ENCODE measurements around the gene NBEA. TPM values are rescaled to one million over a fixed set of nuclear protein-coding genes. Genes with fewer than 3 reads are reported as not detected.

Gene NBEA
- total RNA-seq, 5 donors from 2014 or later (not counting 1 experiment from before 2014, with no cell fraction given): 1.3 to 8.7 (median 3.7) TPM

- no peaks in the 10 kb centered on the region for H3K9me3 ChIP-seq
- no CpG with 5 or more reads among the region's 1 CpG for WGBS (ENCODE audit: insufficient coverage)
- H3K27me3 ChIP-seq (replicated peaks in 1 of 2; ENCODE audit: control insufficient read depth in 2 of 2, extremely low read depth in 1 of 2, insufficient read depth in 2 of 2, low read length in 1 of 2): no peaks in the 10 kb centered on the region
- Mint-ChIP-seq H3K4me3 (no peak overlapping the region), H3K4me1 (no peaks in the 10 kb centered on the region), H3K27me3 (no peaks in the 10 kb centered on the region), H3K36me3 (no peaks in the 10 kb centered on the region), H3K9me3 (no peaks in the 10 kb centered on the region), H3K27ac (no peak overlapping the region)
- POLR2A ChIA-PET: no interaction called here
- H3K4me3 ChIP-seq (ENCODE audit: control insufficient read depth in 1 of 2, extremely low read depth in 1 of 2, low read length in 1 of 2): no peak overlapping the region
- DNase-seq: no peak
- H3K36me3 ChIP-seq (ENCODE audit: control insufficient read depth in 2 of 2, extremely low read depth in 1 of 2, insufficient read depth in 1 of 2, low read length in 1 of 2): no peaks in the 10 kb centered on the region
- no peaks in the 10 kb centered on the region for H3K4me1 ChIP-seq (ENCODE audit: control insufficient read depth in 1 of 2, extremely low read depth in 1 of 2, insufficient read depth in 2 of 2, low read length in 2 of 2)
- ATAC-seq (replicated peaks in 1 of 4): no peak
- CTCF ChIA-PET: no interaction called here
- no peak overlapping the region for H3K27ac ChIP-seq (ENCODE audit: low read length)
Measured at GRCh38 chr13:35565273-35565672, 623.2 kb downstream of the NBEA start.

DNA sequence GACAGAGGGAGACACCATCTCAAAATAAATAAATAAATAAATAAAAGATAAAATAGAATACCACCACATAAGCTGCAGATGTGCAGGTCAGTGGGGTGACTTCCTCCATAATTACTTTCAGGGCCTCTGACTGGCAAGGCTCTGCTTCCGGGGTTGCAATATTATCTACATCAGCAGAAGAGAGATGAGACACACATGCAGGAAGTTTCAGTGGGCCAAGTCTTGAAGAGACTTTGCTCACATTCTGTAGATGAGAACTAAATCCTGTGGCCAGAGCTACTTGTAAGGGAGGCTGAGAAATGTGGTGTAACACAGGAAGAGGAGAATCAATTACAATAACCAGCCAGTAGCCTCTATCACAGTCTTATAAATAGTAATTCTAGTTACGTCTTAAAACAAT, 624.3 kb downstream of the NBEA start:
- Histone ChIP-seq H3K4me3 (ENCODE audit: control insufficient read depth in 1 of 2, extremely low read depth in 1 of 2, low read length in 1 of 2) (no peak overlapping the region), H3K27ac (ENCODE audit: low read length) (no peak overlapping the region), H3K27me3 (replicated peaks in 1 of 2; ENCODE audit: control insufficient read depth in 2 of 2, extremely low read depth in 1 of 2, insufficient read depth in 2 of 2, low read length in 1 of 2) (no peaks in the 10 kb centered on the region), H3K9me3 (no peaks in the 10 kb centered on the region), H3K4me1 (ENCODE audit: control insufficient read depth in 1 of 2, extremely low read depth in 1 of 2, insufficient read depth in 2 of 2, low read length in 2 of 2) (no peaks in the 10 kb centered on the region), H3K36me3 (ENCODE audit: control insufficient read depth in 2 of 2, extremely low read depth in 1 of 2, insufficient read depth in 1 of 2, low read length in 1 of 2) (no peaks in the 10 kb centered on the region)
- Mint-ChIP-seq H3K4me1 (no peaks in the 10 kb centered on the region), H3K27ac (no peak overlapping the region), H3K4me3 (no peak overlapping the region), H3K27me3 (no peaks in the 10 kb centered on the region), H3K36me3 (no peaks in the 10 kb centered on the region), H3K9me3 (no peaks in the 10 kb centered on the region)
- no CpG with 5 or more reads among the region's 2 CpGs for WGBS (ENCODE audit: insufficient coverage)
- POLR2A ChIA-PET: no interaction called here
- CTCF ChIA-PET: no interaction called here
- DNase-seq (no peak), ATAC-seq (replicated peaks in 1 of 4) (no peak)

DNA sequence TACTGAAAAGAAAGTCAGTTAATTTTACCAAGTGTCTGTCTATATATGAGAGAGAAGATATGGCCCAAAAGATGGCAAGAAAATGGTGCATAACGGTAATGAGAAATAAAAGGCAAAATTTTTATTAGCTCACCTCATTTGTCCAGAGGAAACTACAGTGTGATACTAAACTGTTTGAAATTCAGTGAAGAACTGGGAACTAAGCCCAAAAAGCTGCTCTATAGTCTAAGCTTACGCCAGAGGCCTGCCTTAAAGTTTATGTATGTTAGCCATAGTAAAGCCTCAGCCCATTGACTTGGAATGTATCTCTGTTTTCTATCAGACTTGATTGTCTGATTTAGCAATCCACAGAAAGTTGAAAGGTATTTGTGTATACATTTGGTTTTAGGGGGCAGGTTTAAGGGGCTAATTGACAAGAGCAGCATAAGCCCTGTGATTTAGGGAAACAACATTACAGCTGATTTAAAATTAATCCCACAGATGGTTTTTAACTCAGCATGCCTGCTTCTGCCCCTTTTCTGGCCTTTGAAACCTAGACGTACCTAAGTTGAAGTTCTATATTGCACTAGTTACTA, 625.4 kb downstream of the NBEA start:
- ChIA-PET POLR2A (no interaction called here), CTCF (no interaction called here)
- H3K4me1 ChIP-seq (ENCODE audit: control insufficient read depth in 1 of 2, extremely low read depth in 1 of 2, insufficient read depth in 2 of 2, low read length in 2 of 2): no peaks in the 10 kb centered on the region
- no peaks in the 10 kb centered on the region for H3K9me3 ChIP-seq
- no peak overlapping the region for H3K4me3 ChIP-seq (ENCODE audit: control insufficient read depth in 1 of 2, extremely low read depth in 1 of 2, low read length in 1 of 2)
- no peaks in the 10 kb centered on the region for H3K36me3 Mint-ChIP-seq
- no peak overlapping the region for H3K27ac ChIP-seq (ENCODE audit: low read length)
- no peak overlapping the region for H3K4me3 Mint-ChIP-seq
- no peak overlapping the region for H3K27ac Mint-ChIP-seq
- 80% methylated on average over 1 of the region's 3 CpGs for WGBS (ENCODE audit: insufficient coverage)
- ATAC-seq (replicated peaks in 1 of 4): no peak
- H3K36me3 ChIP-seq (ENCODE audit: control insufficient read depth in 2 of 2, extremely low read depth in 1 of 2, insufficient read depth in 1 of 2, low read length in 1 of 2): no peaks in the 10 kb centered on the region
- H3K9me3 Mint-ChIP-seq: no peaks in the 10 kb centered on the region
- H3K27me3 Mint-ChIP-seq: no peaks in the 10 kb centered on the region
- DNase-seq: no peak
- no peaks in the 10 kb centered on the region for H3K27me3 ChIP-seq (replicated peaks in 1 of 2; ENCODE audit: control insufficient read depth in 2 of 2, extremely low read depth in 1 of 2, insufficient read depth in 2 of 2, low read length in 1 of 2)
- no peaks in the 10 kb centered on the region for H3K4me1 Mint-ChIP-seq

- Mint-ChIP-seq H3K4me3 (no peak overlapping the region), H3K27ac (no peak overlapping the region), H3K9me3 (no peaks in the 10 kb centered on the region), H3K4me1 (no peaks in the 10 kb centered on the region), H3K36me3 (no peaks in the 10 kb centered on the region), H3K27me3 (no peaks in the 10 kb centered on the region)
- ChIA-PET POLR2A (no interaction called here), CTCF (no interaction called here)
- no peak for DNase-seq
- H3K27me3 ChIP-seq (replicated peaks in 1 of 2; ENCODE audit: control insufficient read depth in 2 of 2, extremely low read depth in 1 of 2, insufficient read depth in 2 of 2, low read length in 1 of 2): no peaks in the 10 kb centered on the region
- no peak overlapping the region for H3K27ac ChIP-seq (ENCODE audit: low read length)
- ATAC-seq (replicated peaks in 1 of 4): no peak
- no peaks in the 10 kb centered on the region for H3K9me3 ChIP-seq
- H3K4me1 ChIP-seq (ENCODE audit: control insufficient read depth in 1 of 2, extremely low read depth in 1 of 2, insufficient read depth in 2 of 2, low read length in 2 of 2): no peaks in the 10 kb centered on the region
- H3K36me3 ChIP-seq (ENCODE audit: control insufficient read depth in 2 of 2, extremely low read depth in 1 of 2, insufficient read depth in 1 of 2, low read length in 1 of 2): no peaks in the 10 kb centered on the region
- H3K4me3 ChIP-seq (ENCODE audit: control insufficient read depth in 1 of 2, extremely low read depth in 1 of 2, low read length in 1 of 2): no peak overlapping the region
Measured at GRCh38 chr13:35573639-35574038, 631.6 kb downstream of the NBEA start.

DNA sequence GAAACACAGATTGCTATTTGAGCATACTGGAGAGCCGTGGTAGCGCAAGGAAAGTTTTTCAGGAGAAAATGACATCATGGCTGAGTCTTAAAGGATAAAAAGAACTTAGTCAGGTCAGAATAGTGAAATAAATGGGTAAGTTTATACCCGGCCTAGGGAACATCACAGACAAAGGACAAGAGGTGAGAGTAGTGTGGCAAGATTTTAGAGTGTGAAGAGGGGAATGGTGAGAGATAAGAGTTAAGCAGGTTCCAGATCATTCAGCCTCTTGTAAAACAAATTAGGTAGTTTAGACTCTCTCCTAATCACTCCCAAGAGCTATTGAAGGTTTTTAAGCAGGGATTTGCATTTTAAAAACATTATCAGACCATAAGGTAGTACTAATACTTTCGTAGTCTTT, 650.4 kb downstream of the NBEA start:
- H3K9me3 Mint-ChIP-seq: no peaks in the 10 kb centered on the region
- H3K36me3 ChIP-seq (ENCODE audit: control insufficient read depth in 2 of 2, extremely low read depth in 1 of 2, insufficient read depth in 1 of 2, low read length in 1 of 2): no peaks in the 10 kb centered on the region
- H3K27ac Mint-ChIP-seq: no peak overlapping the region
- no peaks in the 10 kb centered on the region for H3K4me1 ChIP-seq (ENCODE audit: control insufficient read depth in 1 of 2, extremely low read depth in 1 of 2, insufficient read depth in 2 of 2, low read length in 2 of 2)
- CTCF ChIA-PET: no interaction called here
- POLR2A ChIA-PET: no interaction called here
- H3K4me1 Mint-ChIP-seq: no peaks in the 10 kb centered on the region
- H3K27me3 ChIP-seq (replicated peaks in 1 of 2; ENCODE audit: control insufficient read depth in 2 of 2, extremely low read depth in 1 of 2, insufficient read depth in 2 of 2, low read length in 1 of 2): no peaks in the 10 kb centered on the region
- 100% methylated on average over 2 of the region's 4 CpGs for WGBS (ENCODE audit: insufficient coverage)
- no peak overlapping the region for H3K4me3 Mint-ChIP-seq
- H3K4me3 ChIP-seq (ENCODE audit: control insufficient read depth in 1 of 2, extremely low read depth in 1 of 2, low read length in 1 of 2): no peak overlapping the region
- no peak for ATAC-seq (replicated peaks in 1 of 4)
- H3K9me3 ChIP-seq: no peaks in the 10 kb centered on the region
- no peak for DNase-seq
- H3K36me3 Mint-ChIP-seq: no peaks in the 10 kb centered on the region
- H3K27me3 Mint-ChIP-seq: no peaks in the 10 kb centered on the region
- H3K27ac ChIP-seq (ENCODE audit: low read length): no peak overlapping the region

GRCh38 chr13:35593651-35594050, 651.6 kb downstream of the NBEA start:
- DNase-seq (no peak), ATAC-seq (replicated peaks in 1 of 4) (no peak)
- H3K27me3 ChIP-seq (replicated peaks in 1 of 2; ENCODE audit: control insufficient read depth in 2 of 2, extremely low read depth in 1 of 2, insufficient read depth in 2 of 2, low read length in 1 of 2): no peaks in the 10 kb centered on the region
- Mint-ChIP-seq H3K27me3 (no peaks in the 10 kb centered on the region), H3K4me1 (no peaks in the 10 kb centered on the region), H3K36me3 (no peaks in the 10 kb centered on the region), H3K4me3 (no peak overlapping the region), H3K27ac (no peak overlapping the region), H3K9me3 (peaks cover 0 to under 1% (median 0%) of the 10 kb centered on the region in 3 donors)
- no peaks in the 10 kb centered on the region for H3K9me3 ChIP-seq
- no peak overlapping the region for H3K27ac ChIP-seq (ENCODE audit: low read length)
- no peak overlapping the region for H3K4me3 ChIP-seq (ENCODE audit: control insufficient read depth in 1 of 2, extremely low read depth in 1 of 2, low read length in 1 of 2)
- no CpG with 5 or more reads among the region's 3 CpGs for WGBS (ENCODE audit: insufficient coverage)
- CTCF ChIA-PET: no interaction called here
- no peaks in the 10 kb centered on the region for H3K4me1 ChIP-seq (ENCODE audit: control insufficient read depth in 1 of 2, extremely low read depth in 1 of 2, insufficient read depth in 2 of 2, low read length in 2 of 2)
- POLR2A ChIA-PET: no interaction called here
- H3K36me3 ChIP-seq (ENCODE audit: control insufficient read depth in 2 of 2, extremely low read depth in 1 of 2, insufficient read depth in 1 of 2, low read length in 1 of 2): no peaks in the 10 kb centered on the region

DNA sequence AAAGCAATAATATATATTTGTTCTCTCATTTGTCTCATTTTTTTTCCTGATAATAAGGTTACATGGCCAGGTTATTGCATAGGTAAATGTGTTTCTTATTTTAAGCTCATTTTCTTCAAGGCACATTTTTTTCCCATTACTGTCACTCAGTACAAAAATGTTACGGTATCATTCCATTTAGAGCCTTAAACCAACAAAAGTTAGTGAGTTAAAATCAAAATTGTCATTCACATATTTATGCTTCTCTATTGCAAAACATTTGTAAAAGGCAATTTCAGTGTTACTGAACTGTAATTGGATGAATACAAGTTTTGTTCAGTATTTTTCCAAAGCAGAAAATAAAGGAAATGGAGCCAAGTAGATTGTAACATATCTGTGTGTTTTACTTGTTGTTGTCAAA, 652.0 kb downstream of the NBEA start:
- Mint-ChIP-seq H3K4me1 (no peaks in the 10 kb centered on the region), H3K27ac (no peak overlapping the region), H3K4me3 (no peak overlapping the region), H3K9me3 (peaks cover 0 to 3% (median 0%) of the 10 kb centered on the region in 3 donors), H3K27me3 (no peaks in the 10 kb centered on the region), H3K36me3 (no peaks in the 10 kb centered on the region)
- no peaks in the 10 kb centered on the region for H3K27me3 ChIP-seq (replicated peaks in 1 of 2; ENCODE audit: control insufficient read depth in 2 of 2, extremely low read depth in 1 of 2, insufficient read depth in 2 of 2, low read length in 1 of 2)
- ChIA-PET CTCF (no interaction called here), POLR2A (no interaction called here)
- no peak overlapping the region for H3K27ac ChIP-seq (ENCODE audit: low read length)
- H3K4me1 ChIP-seq (ENCODE audit: control insufficient read depth in 1 of 2, extremely low read depth in 1 of 2, insufficient read depth in 2 of 2, low read length in 2 of 2): no peaks in the 10 kb centered on the region
- no peak overlapping the region for H3K4me3 ChIP-seq (ENCODE audit: control insufficient read depth in 1 of 2, extremely low read depth in 1 of 2, low read length in 1 of 2)
- no peaks in the 10 kb centered on the region for H3K36me3 ChIP-seq (ENCODE audit: control insufficient read depth in 2 of 2, extremely low read depth in 1 of 2, insufficient read depth in 1 of 2, low read length in 1 of 2)
- WGBS (ENCODE audit: insufficient coverage): no CpG with 5 or more reads among the region's 1 CpG
- ATAC-seq (replicated peaks in 1 of 4) (no peak), DNase-seq (no peak)
- H3K9me3 ChIP-seq: no peaks in the 10 kb centered on the region
